Measurements from ENCODE around the gene SDC4.

Gene SDC4, protein sequence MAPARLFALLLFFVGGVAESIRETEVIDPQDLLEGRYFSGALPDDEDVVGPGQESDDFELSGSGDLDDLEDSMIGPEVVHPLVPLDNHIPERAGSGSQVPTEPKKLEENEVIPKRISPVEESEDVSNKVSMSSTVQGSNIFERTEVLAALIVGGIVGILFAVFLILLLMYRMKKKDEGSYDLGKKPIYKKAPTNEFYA

DNA sequence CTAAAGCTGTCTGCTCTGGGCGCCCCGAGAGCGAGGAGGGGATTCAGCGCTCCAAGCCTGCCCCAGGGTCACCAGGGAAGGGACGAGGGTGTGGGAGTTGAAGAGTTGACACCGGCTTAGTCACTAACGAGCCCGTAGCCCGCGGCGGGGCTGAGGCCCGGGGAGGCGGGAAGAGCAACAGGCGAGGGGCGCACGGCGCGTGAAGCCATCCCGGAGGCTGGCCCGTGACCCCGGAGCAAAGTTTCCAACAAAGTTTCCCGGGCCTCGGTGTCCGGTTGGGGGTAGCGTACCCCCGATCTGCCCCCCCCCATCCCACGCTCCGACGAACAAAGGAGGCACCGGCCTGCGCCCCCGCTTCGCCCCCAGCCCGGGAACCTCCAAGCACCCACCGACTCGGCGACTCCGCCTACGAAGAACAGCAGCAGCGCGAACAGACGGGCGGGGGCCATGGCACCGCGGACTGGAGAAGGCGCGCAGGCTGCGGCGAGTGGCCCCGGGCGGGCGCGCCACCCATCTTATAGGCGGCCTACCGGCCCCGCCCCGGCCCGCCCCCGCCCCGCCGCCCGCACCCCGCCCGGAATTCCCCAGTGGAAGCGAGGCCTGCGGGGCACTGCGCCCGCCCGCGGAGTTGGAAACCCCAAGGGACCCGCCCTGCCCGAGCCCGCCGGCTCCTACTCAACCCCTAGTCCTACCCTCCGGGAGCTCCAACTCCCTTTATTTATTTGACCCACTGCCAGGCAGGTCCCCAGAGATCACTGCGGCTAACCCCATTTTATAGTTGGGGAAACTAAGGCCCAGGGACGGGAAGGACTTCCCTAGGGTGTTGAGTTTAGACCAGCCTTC is at the start of gene SDC4:
Gene SDC4, minus strand, starts transcription at position 489 of the 843 bp plus-strand sequence. Its CDS starts 40 bp downstream, at position 449.
- peak; percentile 66 for DNase-seq (ENCODE audit: low spot score)

DNA sequence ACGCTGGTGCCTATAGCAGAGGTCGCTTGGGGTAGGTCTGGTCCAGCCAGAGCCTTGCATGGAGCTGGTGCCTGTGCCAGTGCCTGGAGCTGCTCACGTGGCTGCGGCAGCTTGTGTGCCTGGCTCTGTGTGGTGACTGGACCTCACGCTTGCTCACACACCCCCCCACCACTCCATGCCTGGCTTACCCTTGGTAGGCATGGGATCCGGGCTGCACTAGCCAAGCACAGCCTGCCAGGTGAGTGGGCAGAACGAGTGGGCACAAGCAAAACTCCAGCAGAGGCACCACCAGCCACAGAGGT is 46.8 kb upstream of the SDC4 start:
- no peak for DNase-seq (ENCODE audit: low spot score)

DNA sequence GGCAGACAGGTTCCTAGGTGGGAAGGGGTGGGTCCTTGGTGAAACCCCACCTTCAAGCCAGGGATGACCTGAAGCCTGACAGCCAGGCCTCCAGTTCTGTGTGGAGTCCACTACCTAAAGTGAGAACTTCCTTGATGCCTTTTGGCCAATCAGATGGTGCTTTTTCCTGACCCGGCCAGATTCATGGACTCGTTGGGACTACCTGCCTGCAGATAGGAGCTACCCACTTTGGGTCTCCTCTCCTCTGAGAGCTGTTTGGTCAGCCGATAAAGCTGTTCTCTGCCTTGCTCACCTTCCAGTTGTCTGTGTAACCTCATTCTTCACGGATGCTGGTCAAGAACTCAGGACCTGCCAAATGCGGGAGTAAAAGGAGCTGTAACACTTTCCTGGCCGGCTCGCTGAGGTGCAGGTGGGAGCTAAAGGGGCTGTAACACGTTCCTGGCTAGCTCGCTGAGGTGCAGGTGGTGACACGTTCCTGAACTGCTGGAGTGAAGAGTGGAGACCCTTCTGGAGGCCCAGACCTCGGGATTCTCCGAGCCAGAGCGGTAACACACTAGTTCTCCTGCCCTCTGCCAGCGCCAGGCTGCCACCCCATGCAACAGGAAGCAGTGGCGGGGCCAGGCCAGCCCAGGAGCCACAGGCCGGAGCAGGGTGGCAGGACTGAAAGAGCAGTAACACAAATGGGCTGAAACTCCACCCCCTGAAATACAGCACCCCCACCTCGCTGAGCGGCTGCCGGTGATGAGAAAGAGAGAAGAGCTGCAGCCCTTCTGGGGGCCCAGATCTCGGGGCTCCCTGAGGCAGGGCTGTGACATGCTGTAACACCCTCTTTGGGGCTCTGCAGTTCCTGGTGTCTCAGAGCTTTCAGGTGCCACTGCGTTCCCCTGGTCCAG is 46.2 kb upstream of the SDC4 start:
- no peak for DNase-seq (ENCODE audit: low spot score)

DNA sequence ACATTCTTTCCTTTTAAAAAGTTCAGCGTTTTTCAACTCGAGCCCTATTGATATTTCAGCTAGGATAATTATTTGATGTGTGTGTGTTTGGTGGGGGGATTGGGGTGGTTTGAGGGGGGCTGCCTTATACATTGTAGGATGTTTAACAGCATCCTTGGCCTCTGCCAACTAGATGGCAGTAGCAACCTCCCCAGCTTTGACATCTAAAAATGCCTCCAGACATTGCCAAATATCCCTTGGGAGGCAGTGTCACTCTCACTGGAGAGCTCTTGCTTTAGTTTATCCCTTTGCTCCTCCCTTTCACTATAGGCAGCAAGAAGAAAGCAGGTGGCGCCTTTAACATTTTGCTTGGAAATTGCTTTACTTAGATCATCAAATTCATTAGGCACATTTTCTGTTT is 44.5 kb upstream of the SDC4 start:
- no peak for DNase-seq (ENCODE audit: low spot score)

DNA sequence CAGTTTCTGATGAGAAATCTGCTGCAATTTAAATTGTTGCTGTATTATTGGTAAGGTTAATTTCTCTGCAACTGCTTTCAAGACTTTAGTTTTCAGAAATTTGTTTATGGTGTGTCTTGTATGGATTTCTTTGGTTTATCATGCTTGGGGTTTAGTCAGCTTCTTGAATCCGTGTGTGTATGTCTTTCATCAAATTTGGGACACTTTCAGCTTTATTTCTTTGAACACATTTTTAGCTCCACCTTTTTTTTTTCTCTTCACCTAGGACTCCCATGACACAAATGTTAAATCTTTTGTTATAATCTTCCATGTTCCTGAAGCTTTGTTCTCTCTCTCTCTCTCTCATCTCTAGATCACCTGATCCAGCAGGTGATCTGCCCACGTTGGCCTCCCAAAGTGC is 43.3 kb upstream of the SDC4 start:
- no peak for DNase-seq (ENCODE audit: low spot score)

DNA sequence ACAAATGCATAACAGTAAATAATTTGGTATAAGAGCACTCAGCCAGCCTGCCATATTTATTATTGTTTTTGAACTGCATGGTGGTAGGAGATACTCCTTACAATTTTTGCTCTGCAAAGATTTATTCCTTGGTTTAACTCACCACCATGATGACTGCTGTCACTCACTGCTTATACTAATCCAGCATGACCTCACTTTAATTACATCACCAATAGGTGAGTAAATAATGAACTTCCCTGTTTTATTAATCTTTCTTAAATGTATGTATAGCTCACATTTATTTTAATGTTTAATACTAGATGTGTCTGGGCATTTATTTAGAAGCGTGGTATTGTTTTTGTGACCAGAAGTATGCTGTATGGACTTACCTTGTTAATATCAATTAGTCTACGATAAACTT is 42.7 kb upstream of the SDC4 start:
- no peak for DNase-seq (ENCODE audit: low spot score)

DNA sequence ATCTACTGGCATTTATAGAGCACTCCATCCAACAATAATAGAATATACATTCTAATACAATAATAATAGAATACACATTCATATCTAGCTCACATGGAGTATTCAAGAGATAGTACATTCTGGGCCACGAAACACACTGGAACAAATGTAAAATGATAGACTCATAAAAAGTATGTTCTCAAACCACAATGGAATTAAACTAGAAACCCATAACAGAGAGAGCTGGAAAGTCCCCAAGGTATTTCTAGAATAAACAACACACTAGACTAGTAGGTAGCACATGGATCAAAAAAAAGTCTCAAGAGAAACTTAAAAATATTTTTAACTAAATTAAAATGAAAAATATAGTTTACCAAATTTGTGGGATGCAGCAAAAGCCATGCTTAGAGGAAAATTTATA is 39.0 kb upstream of the SDC4 start:
- DNase-seq (ENCODE audit: low spot score), result no peak

DNA sequence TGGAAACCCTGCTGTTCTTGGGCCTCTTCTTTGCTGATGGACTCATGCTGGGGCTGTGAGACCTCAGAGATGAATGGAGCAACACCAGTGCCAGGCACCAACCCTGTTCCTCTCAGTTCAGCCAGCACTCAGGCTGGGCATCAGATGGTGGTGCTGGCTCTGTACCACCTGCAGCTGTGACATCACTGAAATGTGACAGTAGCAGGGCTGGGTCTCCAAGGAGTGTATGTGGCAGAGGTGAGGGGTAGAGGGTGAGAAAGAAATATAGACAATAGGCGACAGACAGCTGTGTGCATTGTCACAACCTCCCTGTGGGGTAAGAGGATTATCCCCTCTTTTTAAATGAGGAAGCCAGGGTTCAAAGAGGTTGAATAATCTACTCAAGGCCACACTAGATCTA is 30.0 kb upstream of the SDC4 start, which contains the start of gene TP53TG5:
Gene TP53TG5, minus strand, starts transcription at position 135 of the 400 bp plus-strand sequence. Its CDS starts 89 bp downstream, at position 46.
- no peak for DNase-seq (ENCODE audit: low spot score)

DNA sequence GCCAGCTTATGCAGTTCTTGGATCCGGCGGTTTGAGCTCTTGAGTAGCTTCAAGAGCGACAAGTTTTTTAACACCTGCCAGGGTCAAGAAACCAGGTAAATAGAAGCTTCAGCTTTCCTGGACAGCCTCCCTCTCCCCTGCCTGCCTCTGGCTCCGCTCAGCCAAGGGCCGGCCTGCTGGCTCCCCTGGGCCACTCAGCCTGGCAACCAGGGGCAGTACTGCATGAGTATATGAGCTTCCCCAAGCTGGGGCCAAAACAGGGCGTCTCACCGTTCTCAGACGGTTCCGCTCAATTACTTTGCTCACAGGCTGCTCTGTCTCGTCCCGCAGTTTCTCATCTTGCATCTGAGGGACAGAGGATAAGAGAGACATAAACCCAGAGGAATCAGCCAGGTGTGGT is 29.0 kb upstream of the SDC4 start:
- DNase-seq (ENCODE audit: low spot score), result no peak

DNA sequence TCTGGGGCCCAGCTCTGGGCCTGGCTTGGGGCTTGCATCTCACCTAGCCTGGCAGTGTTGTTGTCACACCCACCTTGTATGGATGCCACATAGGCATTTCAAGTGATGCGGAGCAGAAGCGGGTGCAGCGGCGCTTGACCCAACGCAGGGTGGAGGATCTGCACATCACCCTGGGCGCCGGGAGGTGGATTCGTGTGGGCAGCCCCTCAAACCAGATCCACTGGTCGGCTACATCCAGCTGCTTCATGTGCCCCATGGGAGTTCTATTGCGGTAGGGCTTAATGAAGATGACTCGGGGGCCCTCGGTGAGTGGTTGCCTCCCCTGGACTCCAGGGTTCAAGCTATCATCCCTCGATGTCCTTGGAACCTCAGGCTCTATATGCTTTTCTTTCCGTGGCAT is 26.7 kb upstream of the SDC4 start:
- no peak for DNase-seq (ENCODE audit: low spot score)

DNA sequence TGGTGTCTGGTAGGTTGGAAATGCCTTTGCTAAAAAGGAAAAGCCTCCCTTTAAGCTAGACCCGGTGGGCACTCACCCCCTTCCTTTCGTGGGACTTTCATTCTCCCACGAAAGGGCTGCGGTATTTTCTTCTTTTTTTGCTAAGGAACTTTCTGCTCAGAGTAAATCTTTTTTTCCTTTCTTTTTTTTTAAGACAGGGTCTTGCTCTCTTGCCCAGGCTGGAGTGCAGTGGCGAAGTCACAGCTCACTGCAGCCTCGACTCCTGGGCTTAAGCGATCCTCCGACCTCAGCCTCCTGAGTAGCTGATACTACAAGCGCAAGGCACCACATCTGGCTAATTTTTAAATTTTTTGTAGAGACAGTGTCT is 25.9 kb upstream of the SDC4 start:
- no peak for DNase-seq (ENCODE audit: low spot score)

DNA sequence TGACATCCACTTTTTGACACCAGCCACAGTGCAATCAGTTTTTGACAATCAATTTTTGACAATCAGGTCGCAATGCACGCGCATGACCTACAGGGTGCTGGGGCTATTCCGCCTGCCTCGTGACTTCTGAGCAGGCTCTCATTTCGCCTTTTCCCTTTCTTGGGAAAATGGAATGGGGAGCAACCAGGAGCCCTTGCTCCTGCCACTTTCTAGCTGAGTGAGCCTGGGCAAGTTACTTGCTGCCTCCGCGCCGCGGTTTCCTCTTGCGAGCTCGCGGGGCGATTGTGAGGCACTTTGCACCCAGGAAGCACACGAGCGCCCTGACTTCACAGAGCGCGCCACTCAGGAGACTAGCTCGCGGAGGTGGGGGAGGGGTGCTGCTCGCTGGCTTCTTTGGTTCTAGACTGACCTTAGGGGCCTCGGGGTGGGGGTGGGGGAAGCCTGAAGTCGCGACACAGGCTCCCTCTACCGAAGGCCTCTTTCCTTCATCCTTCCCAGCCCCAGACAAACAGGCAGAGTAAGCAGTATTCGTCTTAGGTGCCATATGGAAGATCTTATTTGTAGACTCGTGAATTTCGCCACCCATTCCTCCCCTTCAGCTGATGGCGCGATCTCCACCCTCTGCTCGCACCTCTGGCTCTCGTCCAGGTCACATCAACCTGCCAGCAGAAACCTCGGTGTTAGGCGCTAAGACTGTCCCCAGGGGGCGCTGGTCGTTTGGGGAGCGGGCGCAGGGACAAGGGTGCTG is 25.3 kb upstream of the SDC4 start:
- DNase-seq (ENCODE audit: low spot score), result peak; percentile 89

DNA sequence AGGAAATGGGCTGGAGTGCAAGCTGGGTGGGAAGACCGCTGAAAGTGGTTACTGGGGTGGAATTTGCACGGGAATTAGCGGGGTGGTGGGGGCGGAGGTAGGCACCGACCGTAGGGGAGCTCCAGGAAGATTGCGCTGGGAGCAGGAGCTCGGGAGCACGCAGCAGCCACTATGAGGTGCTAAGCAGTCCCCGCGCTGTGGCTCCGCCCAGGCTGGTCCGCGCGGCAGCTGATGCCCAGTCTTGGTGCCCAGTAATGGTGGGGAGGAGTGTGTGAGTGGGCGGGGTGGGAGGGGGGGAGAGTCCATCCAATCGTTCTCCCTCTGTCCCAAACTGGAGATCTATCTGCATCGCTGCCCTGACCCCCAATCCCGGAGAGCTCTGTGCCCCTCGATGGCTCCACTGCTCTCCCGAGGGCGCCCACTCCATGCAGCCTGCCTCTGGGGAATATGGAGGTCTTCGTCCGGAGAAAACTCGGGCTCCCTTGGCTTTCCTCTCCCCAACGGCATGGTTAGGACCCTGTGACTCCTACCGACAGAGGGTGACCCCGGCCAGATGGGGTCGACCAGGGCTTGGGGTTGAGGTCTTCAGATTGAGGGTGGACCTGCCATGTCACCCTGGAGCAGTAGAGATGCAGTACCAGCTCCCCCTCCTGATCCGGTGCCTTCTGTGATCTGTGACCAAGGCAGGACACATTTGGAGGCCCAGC is 24.6 kb upstream of the SDC4 start:
- DNase-seq (ENCODE audit: low spot score), result no peak

DNA sequence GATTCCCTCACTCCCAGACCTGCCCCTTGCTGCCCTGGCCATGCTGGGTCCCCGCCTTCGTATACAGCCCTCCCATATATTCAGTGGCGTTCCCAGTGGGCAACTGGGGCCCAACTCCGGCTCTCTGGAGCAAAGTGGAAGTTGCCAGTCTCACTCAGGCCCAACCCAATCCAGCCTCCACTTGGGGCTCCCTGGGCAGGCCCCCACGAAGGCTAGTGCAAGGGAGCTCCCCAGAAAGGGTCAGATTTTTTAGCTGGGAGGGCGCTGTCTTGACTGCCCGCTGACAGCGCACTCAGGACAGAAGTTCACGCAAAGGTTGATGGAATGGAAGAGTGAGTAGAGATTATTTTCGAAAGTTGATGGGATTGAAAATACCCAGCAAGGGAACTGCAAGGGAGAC is 24.0 kb upstream of the SDC4 start:
- no peak for DNase-seq (ENCODE audit: low spot score)

DNA sequence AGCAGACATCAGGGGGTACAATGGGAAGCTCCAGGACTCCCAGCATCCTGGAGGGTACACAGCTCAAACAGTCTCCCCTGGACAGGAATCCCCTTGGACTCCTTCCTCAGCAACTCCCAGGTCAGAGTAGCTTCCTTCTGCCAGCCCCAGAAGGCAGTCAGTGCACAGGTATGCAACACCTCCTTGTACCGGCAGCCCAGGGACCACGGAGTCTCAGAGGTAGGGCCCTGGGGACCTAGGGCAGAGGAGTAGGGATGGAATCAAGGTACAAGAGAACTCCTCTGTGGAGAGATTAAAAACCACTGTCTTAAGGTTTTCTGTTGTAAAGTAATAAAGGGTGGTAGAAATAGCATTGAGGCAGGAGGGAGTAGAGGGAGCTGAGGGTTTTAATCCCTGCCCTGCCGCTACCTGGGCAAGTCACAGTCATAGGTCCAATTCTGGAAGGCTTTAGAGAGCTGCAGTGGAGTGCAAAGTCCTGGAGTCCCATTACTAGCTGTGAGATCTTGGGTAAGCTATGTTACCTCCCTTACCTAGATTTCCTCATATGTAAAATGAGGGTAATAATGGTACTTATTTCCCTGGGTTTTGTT is 22.4 kb upstream of the SDC4 start:
- DNase-seq (ENCODE audit: low spot score), result no peak

DNA sequence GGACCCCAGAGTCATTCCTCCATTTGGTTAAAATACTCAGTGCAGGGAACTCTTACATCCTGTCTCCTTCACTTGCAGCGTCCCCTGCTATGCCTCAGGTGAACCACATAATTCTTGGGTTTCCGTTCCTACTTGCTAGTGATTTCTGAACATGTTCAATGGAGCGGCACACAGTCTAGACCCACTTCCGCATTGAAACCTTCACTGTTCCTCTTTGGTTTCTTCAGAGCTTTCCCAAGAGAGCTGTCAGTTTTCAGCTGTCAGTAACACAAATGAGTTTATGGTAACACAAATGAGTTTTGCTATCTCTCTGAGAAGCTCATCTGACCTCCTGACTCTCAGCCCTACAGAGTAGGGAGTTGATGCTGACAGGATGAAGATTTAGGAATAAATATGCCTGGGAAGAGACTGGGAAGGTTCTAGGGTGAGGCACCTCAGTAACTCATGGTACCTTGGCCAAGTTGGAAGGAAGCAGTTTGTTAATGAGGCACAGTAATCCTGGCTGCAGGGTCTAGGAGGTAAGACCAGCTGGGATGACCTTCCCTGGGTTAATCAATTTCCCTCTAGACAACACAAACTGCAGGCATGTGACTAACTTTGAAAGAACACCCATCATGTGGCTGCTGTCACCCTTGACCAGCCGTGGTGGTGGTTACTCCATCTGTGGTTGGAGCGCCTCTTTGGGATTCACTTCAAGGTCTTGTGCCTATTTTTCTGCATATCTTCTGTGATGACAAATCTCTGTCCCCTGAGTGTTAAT is 20.2 kb upstream of the SDC4 start:
- no peak for DNase-seq (ENCODE audit: low spot score)

DNA sequence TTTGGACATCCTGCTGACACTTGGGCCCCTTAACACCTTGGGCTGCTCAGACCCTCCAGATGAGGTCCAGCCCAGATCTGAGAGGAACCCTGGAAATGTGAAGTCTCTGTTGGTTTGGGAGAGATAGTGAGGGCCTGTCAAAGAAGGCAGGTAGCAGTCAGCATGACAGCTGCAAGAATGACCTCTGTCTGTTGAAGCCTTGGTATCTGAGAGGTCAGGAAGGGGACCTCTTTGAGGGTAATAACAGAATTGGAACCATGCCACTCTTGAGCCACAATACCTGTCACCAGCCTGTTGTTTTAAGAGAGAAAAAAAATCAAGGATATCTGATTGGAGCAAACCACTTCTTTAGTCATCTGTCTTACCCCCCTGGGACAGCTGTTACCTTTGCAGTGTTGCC is 18.9 kb upstream of the SDC4 start:
- DNase-seq (ENCODE audit: low spot score), result no peak

DNA sequence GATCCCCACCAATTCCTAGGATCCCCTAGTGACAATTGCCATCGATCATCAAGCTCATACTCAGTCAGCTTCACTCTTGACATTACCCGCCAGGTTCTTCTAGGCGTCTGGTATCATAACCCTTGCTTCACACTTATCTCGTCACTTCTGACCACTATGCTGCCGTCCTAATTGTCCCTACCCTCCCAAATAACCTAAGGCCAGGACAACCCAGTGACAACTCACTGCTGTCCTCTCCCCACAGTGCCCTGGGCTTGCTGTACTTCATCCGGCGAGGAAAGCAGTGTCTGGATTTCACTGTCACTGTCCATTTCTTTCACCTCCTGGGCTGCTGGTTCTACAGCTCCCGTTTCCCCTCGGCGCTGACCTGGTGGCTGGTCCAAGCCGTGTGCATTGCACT is 18.4 kb upstream of the SDC4 start:
- no peak for DNase-seq (ENCODE audit: low spot score)

DNA sequence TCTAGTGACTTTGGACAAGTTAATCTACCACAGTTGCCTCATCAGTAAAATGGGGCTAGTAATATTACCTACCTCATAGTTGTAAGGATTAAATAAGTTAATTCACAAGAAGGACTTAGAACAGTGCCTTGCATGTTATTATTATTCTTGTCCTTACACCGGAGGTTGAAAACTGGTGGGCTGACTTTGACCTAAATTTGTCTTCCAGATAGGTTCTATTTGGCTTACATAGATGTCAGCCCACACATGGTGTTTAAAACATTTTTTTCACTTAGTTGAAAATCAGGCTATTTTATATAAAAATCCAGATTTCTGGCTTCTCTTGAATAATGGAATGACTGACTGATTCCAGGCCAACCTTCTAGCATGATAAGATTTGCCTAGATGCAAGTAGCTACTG is 18.0 kb upstream of the SDC4 start:
- DNase-seq (ENCODE audit: low spot score), result no peak

DNA sequence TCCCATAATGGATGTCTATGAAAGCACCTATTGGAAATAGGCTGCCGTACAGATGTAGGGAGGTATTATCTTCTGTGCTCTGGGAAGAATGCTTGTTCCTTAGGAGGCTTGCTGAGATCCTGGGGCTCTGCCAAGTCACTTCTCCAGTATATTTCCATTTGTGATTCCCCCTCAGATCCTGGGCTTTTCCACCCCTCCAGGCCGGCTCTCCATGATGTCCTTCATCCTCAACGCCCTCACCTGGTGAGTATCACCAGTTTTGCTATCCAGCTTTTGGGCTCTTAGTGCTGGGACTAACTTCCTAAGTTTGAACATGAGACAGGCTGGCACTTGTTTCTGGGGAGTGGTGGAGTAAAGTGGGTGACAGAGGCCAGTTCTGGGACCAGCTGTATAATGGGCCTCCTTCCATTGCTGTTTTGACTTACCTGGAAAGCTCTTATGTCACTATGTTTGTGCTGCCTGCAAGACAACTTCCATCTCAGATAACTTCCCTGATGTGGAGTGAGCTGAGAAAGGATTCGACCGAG is 17.3 kb upstream of the SDC4 start:
- no peak for DNase-seq (ENCODE audit: low spot score)

All from hematopoietic multipotent progenitor cell treated with erythropoietin and hydrocortisone succinate and interleukin-3 and kit ligand, for 17 days (in vitro differentiated cells).